Measurements from ENCODE around the gene ETS1. TPM values are rescaled to one million over a fixed set of nuclear protein-coding genes. Genes with fewer than 3 reads are reported as not detected.

Gene ETS1, protein sequence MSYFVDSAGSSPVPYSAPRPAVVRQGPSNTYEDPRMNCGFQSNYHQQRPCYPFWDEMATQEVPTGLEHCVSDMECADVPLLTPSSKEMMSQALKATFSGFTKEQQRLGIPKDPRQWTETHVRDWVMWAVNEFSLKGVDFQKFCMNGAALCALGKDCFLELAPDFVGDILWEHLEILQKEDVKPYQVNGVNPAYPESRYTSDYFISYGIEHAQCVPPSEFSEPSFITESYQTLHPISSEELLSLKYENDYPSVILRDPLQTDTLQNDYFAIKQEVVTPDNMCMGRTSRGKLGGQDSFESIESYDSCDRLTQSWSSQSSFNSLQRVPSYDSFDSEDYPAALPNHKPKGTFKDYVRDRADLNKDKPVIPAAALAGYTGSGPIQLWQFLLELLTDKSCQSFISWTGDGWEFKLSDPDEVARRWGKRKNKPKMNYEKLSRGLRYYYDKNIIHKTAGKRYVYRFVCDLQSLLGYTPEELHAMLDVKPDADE
- total RNA-seq: 100 to 1,000 TPM; 568 to 580 TPM

- ATAC-seq (ENCODE audit: low read depth): no peak
- H3K27me3 Mint-ChIP-seq: peaks cover 15% of the 10 kb centered on the region
- no peak for DNase-seq
- H3K27ac Mint-ChIP-seq: no peak within 1 kb of the TSS
- no peak within 1 kb of the TSS for H3K4me3 Mint-ChIP-seq
- H3K4me1 Mint-ChIP-seq: peaks cover 10% of the 10 kb centered on the region
- H3K9me3 Mint-ChIP-seq: peaks cover 3% of the 10 kb centered on the region
- H3K36me3 Mint-ChIP-seq: peaks cover 2% of the 10 kb centered on the region
- POLR2A ChIA-PET: no interaction called here
These were observed at the start of gene ETS1 for GRCh38 chr11:128587415-128587814. ETS1 (minus strand) TSS chr11:128587558; CDS start chr11:128573130, 14,428 bp downstream.

GRCh38 chr11:128634395-128634794, 47.0 kb upstream of the ETS1 start:
- H3K4me1 Mint-ChIP-seq: peaks cover 29% of the 10 kb centered on the region
- no peaks in the 10 kb centered on the region for H3K27me3 Mint-ChIP-seq
- peaks cover 1% of the 10 kb centered on the region for H3K36me3 Mint-ChIP-seq
- no peak overlapping the region for H3K4me3 Mint-ChIP-seq
- H3K27ac Mint-ChIP-seq: no peak overlapping the region
- peaks cover 2% of the 10 kb centered on the region for H3K9me3 Mint-ChIP-seq
- no peak for DNase-seq
- POLR2A ChIA-PET: interaction anchor here (1.1 kb wide), 1 partner anchor 196 kb away, joined by 4 read pairs; no protein-coding TSS in a partner anchor
- no peak for ATAC-seq (ENCODE audit: low read depth)

GRCh38 chr11:128633384-128633965, 46.1 kb upstream of the ETS1 start:
- no peak overlapping the region for H3K27ac Mint-ChIP-seq
- POLR2A ChIA-PET: interaction anchor here (0.6 to 2.2 kb wide), 5 partner anchors 108 to 476 kb away, joined by 3 to 15 read pairs (median 5); no protein-coding TSS in a partner anchor
- no peak overlapping the region for H3K4me3 Mint-ChIP-seq
- peaks cover 38% of the 10 kb centered on the region for H3K4me1 Mint-ChIP-seq
- no peaks in the 10 kb centered on the region for H3K9me3 Mint-ChIP-seq
- DNase-seq: no peak
- ATAC-seq (ENCODE audit: low read depth): no peak
- no peaks in the 10 kb centered on the region for H3K27me3 Mint-ChIP-seq
- H3K36me3 Mint-ChIP-seq: peaks cover 1% of the 10 kb centered on the region

GRCh38 chr11:128632141-128632791, 44.9 kb upstream of the ETS1 start:
- DNase-seq: no peak
- Mint-ChIP-seq H3K4me3 (no peak overlapping the region), H3K27me3 (no peaks in the 10 kb centered on the region), H3K9me3 (no peaks in the 10 kb centered on the region), H3K4me1 (peaks cover 47% of the 10 kb centered on the region), H3K36me3 (no peaks in the 10 kb centered on the region), H3K27ac (no peak overlapping the region)
- POLR2A ChIA-PET: interaction anchor here (0.8 to 2.2 kb wide), 10 partner anchors 59 to 475 kb away, joined by 3 to 15 read pairs (median 4); partner anchors contain the start of gene FLI1
- ATAC-seq (ENCODE audit: low read depth): peak; percentile 24

DNA sequence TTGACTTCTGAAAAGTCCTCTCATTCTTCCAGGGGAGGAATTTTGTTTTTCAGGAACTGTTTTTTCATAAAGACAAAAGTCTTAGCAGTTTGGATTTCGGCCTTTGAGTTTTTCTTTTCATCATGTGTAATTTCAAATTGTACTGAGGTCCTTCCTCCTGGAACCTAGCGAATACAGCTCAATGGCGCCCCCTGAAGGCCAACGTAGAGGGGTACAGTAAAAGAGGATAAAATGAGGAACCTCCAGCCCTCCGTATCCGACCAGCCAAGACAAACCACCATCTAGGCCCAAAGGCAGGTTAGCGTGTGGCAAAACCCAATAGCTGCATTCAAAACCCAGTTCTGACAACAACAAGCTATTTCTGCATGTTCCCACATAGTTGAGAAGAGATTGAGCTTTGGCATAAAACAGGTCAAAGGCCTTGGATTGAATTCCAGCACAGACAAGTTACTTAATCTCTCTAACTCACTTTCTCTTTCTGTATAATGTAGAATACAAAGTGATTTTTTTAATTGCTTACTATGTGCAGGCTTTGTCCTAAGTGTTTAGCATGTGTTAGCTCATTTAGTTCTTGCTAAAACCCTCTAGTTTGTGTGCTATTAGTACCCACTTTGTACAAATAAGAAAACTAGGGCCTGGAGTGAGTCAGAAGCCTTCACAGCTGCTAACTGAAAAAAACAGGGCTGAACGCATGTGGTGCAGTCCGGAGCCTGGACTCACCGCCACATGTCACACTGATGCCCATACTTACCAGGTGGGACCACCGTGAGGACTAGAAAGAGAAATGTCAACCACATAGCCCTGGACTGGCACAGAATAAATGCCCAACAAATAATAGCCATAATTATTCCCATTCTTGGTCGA, 43.2 kb upstream of the ETS1 start:
- peak overlapping the region; percentile 84 for H3K4me3 Mint-ChIP-seq
- H3K27me3 Mint-ChIP-seq: no peaks in the 10 kb centered on the region
- peak overlapping the region; percentile 93 for H3K27ac Mint-ChIP-seq
- H3K36me3 Mint-ChIP-seq: no peaks in the 10 kb centered on the region
- DNase-seq: peak; percentile 93
- peaks cover 63% of the 10 kb centered on the region for H3K4me1 Mint-ChIP-seq
- POLR2A ChIA-PET: interaction anchor here (0.7 to 4.3 kb wide), 21 partner anchors 11 to 473 kb away, joined by 3 to 46 read pairs (median 4); no protein-coding TSS in a partner anchor
- H3K9me3 Mint-ChIP-seq: no peaks in the 10 kb centered on the region
- ATAC-seq (ENCODE audit: low read depth): peak; percentile 75

DNA sequence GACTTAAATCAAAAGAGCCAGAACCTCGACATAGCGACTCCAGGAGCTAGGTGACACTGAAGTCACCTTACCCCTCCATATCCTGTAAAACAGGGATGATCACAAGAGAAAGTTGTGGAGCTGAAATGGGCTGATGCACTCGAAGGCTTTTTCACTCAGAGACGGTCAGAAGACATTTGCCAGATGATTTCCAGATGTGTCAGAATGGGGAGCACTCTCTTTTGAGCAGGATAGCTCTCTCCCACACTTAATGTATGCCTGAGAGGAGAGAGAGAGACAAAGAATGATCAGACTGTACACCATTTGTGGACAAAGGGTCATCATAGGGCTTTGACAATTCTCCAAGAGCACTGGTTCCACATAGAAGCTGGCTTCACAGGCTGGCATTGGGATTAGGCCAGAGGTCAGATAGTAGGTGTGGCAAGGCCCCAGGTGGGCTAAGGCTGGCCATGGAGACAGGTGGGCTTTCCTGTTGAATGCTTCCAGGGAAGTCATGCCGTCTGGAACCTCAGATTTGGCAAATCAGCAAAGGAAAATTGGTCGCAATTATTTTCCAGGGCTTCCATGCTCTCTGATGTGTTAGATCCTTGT, 42.3 kb upstream of the ETS1 start:
- Mint-ChIP-seq H3K9me3 (no peaks in the 10 kb centered on the region), H3K27ac (peak overlapping the region; percentile 93), H3K4me3 (peak overlapping the region; percentile 84), H3K36me3 (no peaks in the 10 kb centered on the region), H3K4me1 (peaks cover 73% of the 10 kb centered on the region), H3K27me3 (no peaks in the 10 kb centered on the region)
- POLR2A ChIA-PET: interaction anchor here (0.7 to 4.3 kb wide), 22 partner anchors 10 to 457 kb away, joined by 3 to 56 read pairs (median 6); no protein-coding TSS in a partner anchor
- DNase-seq (no peak), ATAC-seq (ENCODE audit: low read depth) (no peak)

DNA sequence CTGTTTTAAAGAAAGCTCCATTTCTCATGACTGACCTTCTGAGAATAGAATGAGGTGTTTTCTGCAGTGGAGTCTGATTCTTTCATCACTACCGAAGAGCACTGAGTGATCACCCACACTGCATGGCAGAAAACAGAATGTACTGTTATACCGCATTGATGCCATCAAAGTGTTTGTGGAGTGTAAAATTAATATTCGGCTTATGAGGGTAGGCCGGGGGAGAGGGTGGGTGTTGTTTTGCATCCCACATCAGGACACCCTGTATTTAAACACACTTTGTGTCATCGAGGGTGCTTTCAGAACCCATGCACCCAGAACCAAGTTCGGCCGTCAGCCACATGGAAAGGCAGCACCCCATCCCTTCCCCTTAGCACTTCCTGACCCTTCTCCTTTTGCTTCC, 41.3 kb upstream of the ETS1 start:
- ATAC-seq (ENCODE audit: low read depth) (no peak), DNase-seq (no peak)
- POLR2A ChIA-PET: interaction anchor here (0.7 to 4.3 kb wide), 22 partner anchors 18 to 589 kb away, joined by 3 to 56 read pairs (median 6); no protein-coding TSS in a partner anchor
- Mint-ChIP-seq H3K27ac (peak overlapping the region; percentile 93), H3K36me3 (no peaks in the 10 kb centered on the region), H3K9me3 (no peaks in the 10 kb centered on the region), H3K27me3 (no peaks in the 10 kb centered on the region), H3K4me3 (peak overlapping the region; percentile 84), H3K4me1 (peaks cover 74% of the 10 kb centered on the region)

GRCh38 chr11:128628325-128628673, 40.9 kb upstream of the ETS1 start:
- Mint-ChIP-seq H3K27ac (peak overlapping the region; percentile 93), H3K4me1 (peaks cover 78% of the 10 kb centered on the region)

DNA sequence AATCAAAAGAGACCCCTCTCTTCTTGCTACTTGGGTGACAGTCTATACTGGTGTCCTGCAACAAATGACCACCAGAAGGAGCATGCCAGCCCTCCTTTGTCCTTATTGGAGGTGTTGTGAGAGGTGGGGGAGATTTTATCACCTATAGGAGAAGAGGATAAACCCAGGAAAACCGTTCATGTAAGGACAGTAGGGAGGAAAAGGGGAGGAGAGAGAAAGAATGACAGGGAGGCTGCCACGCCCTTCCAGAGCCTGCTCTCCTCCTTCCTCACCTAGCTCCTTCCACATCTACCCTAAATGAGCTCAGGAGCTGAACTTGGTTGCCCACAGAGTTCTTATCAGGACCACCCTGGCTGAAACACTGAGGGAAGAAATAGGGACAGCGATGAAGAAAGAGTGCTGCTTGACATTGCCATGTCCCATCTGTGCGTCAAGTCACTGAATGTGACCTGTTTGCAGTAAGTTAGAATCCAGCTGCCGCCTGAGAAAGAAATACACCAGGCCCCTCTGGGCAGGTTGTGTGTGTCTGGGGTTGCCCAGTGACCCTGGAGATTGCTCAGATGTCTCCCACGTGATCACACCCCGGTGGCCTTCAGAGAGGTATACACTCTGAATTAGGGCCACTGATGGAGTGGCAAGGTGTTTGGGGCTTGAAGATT, 40.4 kb upstream of the ETS1 start:
- POLR2A ChIA-PET: interaction anchor here (0.8 to 4.3 kb wide), 23 partner anchors 17 to 589 kb away, joined by 3 to 56 read pairs (median 5); partner anchors contain the start of gene FLI1
- Mint-ChIP-seq H3K4me3 (peak overlapping the region; percentile 84), H3K27ac (peak overlapping the region; percentile 93), H3K9me3 (no peaks in the 10 kb centered on the region), H3K4me1 (peaks cover 82% of the 10 kb centered on the region), H3K27me3 (no peaks in the 10 kb centered on the region), H3K36me3 (no peaks in the 10 kb centered on the region)
- peak; percentile 34 for ATAC-seq (ENCODE audit: low read depth)
- no peak for DNase-seq

More at GRCh38 chr11:128628325-128628673, 40.9 kb upstream of the ETS1 start:
- no peak for ATAC-seq (ENCODE audit: low read depth)
- POLR2A ChIA-PET: interaction anchor here (0.7 to 4.3 kb wide), 24 partner anchors 18 to 589 kb away, joined by 3 to 56 read pairs (median 5); partner anchors contain the start of gene FLI1
- H3K4me3 Mint-ChIP-seq: peak overlapping the region; percentile 84
- H3K36me3 Mint-ChIP-seq: no peaks in the 10 kb centered on the region
- H3K27me3 Mint-ChIP-seq: no peaks in the 10 kb centered on the region
- DNase-seq: no peak
- no peaks in the 10 kb centered on the region for H3K9me3 Mint-ChIP-seq

DNA sequence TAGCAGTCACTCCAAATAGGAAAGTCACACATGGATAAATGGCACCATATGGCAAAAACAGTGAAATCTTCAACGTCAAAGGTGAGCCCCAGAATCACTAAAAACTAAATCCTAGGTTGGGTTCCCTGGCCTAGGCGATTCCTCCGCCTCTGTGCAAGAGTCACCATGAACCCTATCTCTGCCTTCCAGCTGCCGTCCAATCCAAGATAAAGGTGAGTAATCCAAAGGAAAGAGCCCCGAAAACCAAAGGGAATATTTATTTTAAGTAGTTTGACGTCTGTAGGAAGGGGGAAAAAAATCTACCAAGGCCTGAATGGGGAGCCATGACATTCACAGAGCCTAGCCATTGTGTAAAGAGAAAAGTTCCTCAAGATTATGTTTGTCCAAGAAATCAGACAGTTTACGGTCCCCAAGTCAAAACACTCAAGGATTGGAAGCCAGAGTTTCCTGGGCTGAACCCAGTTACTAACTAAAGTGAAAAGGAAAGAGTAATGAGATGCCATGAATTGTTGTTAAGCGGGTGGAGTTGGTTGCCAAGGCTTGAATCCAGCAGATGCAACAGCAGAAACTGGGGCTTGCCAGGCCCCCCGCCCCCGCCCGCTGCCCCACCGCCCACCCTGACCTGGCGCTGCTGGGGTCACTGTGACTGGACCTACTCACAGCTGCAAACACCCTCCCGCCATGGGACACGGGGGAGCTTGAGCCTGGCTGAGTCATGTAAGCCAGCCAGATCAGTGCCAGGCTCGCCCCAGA, 39.7 kb upstream of the ETS1 start:
- H3K9me3 Mint-ChIP-seq: no peaks in the 10 kb centered on the region
- DNase-seq: no peak
- POLR2A ChIA-PET: interaction anchor here (0.9 to 4.3 kb wide), 15 partner anchors 16 to 588 kb away, joined by 3 to 56 read pairs (median 5); partner anchors contain the start of gene FLI1
- no peaks in the 10 kb centered on the region for H3K27me3 Mint-ChIP-seq
- no peaks in the 10 kb centered on the region for H3K36me3 Mint-ChIP-seq
- peak overlapping the region; percentile 84 for H3K4me3 Mint-ChIP-seq
- peak overlapping the region; percentile 93 for H3K27ac Mint-ChIP-seq
- peaks cover 80% of the 10 kb centered on the region for H3K4me1 Mint-ChIP-seq
- no peak for ATAC-seq (ENCODE audit: low read depth)

DNA sequence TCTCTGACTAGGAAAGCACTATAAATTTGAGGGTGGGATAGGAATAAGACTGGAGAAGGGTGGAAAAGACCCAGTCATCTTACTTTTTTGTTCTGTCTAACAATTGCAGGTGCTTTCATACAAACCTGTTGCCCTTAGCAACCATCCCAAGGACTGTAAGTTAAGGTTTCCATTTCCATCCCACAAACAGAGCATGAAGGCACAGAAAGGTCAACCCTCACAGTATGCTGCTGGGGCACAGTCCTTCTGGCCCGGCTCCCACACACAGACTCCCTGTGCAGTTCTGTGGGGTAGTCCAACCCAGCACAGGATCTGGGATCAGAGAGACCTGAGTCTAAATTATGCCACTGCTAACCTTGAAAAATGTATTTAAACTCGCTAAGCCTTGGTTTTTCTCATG, 38.4 kb upstream of the ETS1 start:
- no peak for ATAC-seq (ENCODE audit: low read depth)
- no peaks in the 10 kb centered on the region for H3K36me3 Mint-ChIP-seq
- H3K27ac Mint-ChIP-seq: peak overlapping the region; percentile 92
- no peaks in the 10 kb centered on the region for H3K9me3 Mint-ChIP-seq
- peak overlapping the region; percentile 77 for H3K4me3 Mint-ChIP-seq
- H3K27me3 Mint-ChIP-seq: no peaks in the 10 kb centered on the region
- DNase-seq: no peak
- H3K4me1 Mint-ChIP-seq: peaks cover 72% of the 10 kb centered on the region
- POLR2A ChIA-PET: interaction anchor here (0.6 to 4.3 kb wide), 12 partner anchors 13 to 335 kb away, joined by 3 to 31 read pairs (median 9); no protein-coding TSS in a partner anchor

Data from activated naive CD8-positive, alpha-beta T cell treated with anti-CD3 and anti-CD28 coated beads, Interleukin-2, amount 10 ng/mL, durations not matched to agents 7 days and 5 days (primary cell).